Endodermal cell (in vitro differentiated cells): ENCODE results near the gene TOMM34. TPM values are rescaled to one million over a fixed set of nuclear protein-coding genes. Genes with fewer than 3 reads are reported as not detected.

Source experiments
- DNase-seq: peaks from one replicate; pipeline ENCODE4 v3.0.0-alpha.2; 2017
- H3K27ac ChIP-seq: 2 replicates; pipeline ENCODE4 v1.5.1; 2013; ENCODE audit warnings: mild to moderate bottlenecking, low read depth, low read length, moderate library complexity
- H3K27me3 ChIP-seq: 2 replicates; pipeline ENCODE4 v1.6.1; 2013; ENCODE audit warnings: mild to moderate bottlenecking, low read length, moderate library complexity; ENCODE audit not compliant: insufficient read depth, control insufficient read depth, poor library complexity, severe bottlenecking
- H3K36me3 ChIP-seq: 2 replicates; pipeline ENCODE4 v1.7.0; 2013; ENCODE audit warnings: mild to moderate bottlenecking, low read length, moderate library complexity; ENCODE audit not compliant: control insufficient read depth, insufficient read depth
- H3K4me1 ChIP-seq: one replicate; pipeline ENCODE4 v1.7.0; 2013; ENCODE audit warnings: low read length; ENCODE audit not compliant: control insufficient read depth, insufficient read depth
- H3K4me3 ChIP-seq: 2 replicates; pipeline ENCODE4 v1.5.1; 2013; ENCODE audit warnings: mild to moderate bottlenecking, low read length, moderate library complexity
- H3K9ac ChIP-seq: 2 replicates; pipeline ENCODE4 v1.6.1; 2013; ENCODE audit warnings: mild to moderate bottlenecking, low read length, moderate library complexity; ENCODE audit not compliant: poor library complexity, severe bottlenecking; ENCODE audit errors: extremely low read depth
- H3K9me3 ChIP-seq: 2 replicates; pipeline ENCODE4 v1.6.1; 2013; ENCODE audit warnings: mild to moderate bottlenecking, low read length, moderate library complexity; ENCODE audit not compliant: control insufficient read depth
- H3K27ac Mint-ChIP-seq: 2 replicates; pipeline ENCODE4 v1.8.0; 2020; ENCODE audit warnings: mixed read lengths
- H3K27me3 Mint-ChIP-seq: 2 replicates; pipeline ENCODE4 v1.8.0; 2021; ENCODE audit warnings: mild to moderate bottlenecking, mixed read lengths; ENCODE audit not compliant: insufficient read depth
- H3K36me3 Mint-ChIP-seq: 2 replicates; pipeline ENCODE4 v1.8.0; 2020; ENCODE audit warnings: low read depth, mixed read lengths
- H3K4me1 Mint-ChIP-seq: 2 replicates; pipeline ENCODE4 v1.8.0; 2020; ENCODE audit warnings: mixed read lengths
- H3K4me3 Mint-ChIP-seq: 2 replicates; pipeline ENCODE4 v1.8.0; 2020; ENCODE audit warnings: mild to moderate bottlenecking, moderate library complexity, mixed read lengths
- H3K9me3 Mint-ChIP-seq: 2 replicates; pipeline ENCODE4 v1.8.0; 2020; ENCODE audit warnings: mild to moderate bottlenecking, mixed read lengths
- WGBS, 2 experiments: methylation state at CpG; one replicate each; pipeline versions ENCODE4 v1.1.5 to v1.1.7; 2013; ENCODE audit warnings: missing lambda C conversion rate in 2 of 2, mixed read lengths in 1 of 2; ENCODE audit not compliant: insufficient coverage in 1 of 2, insufficient read length in 1 of 2; 5-methylcytosine and 5-hydroxymethylcytosine counted together
- total RNA-seq, 2 donors: library from RNA; stranded (reverse); fragmentation: NEBNext Ultra II Directional in 1 of 2; extraction: Animal tissue kit (Norgen Biotek cat#: 25700) in 1 of 2; gene quantifications; 2 replicates in 1 of 2; 3 replicates in 1 of 2; pipeline ENCODE4 v1.2.1, GENCODE V29; 2021
- TF ChIP-seq, protein P1 (sequence below): fragments of 200-600 bp; sonication (generic); conservative IDR thresholded peaks from 2 replicates; pipeline ENCODE4 v1.5.0; 2021; ENCODE audit warnings: antibody characterized with exemption, mild to moderate bottlenecking

TOMM34 gene
- total RNA-seq, 2 donors from 2014 or later: 43.6 to 43.9 TPM

GRCh38 chr20:44997171-44997570 lies 37.0 kb upstream of the TOMM34 start:
- Histone ChIP-seq H3K27ac (no peak overlapping the region), H3K36me3 (peaks cover 66% of the 10 kb centered on the region), H3K9me3 (no peaks in the 10 kb centered on the region), H3K4me3 (no peak overlapping the region), H3K9ac (no peak overlapping the region), H3K4me1 (no peaks in the 10 kb centered on the region), H3K27me3 (no peaks in the 10 kb centered on the region)
- no peak for DNase-seq
- no peaks in the 10 kb centered on the region for H3K4me1 Mint-ChIP-seq
- H3K4me3 Mint-ChIP-seq: no peak overlapping the region
- H3K36me3 Mint-ChIP-seq: peaks cover 41% of the 10 kb centered on the region
- TF ChIP-seq, protein P1, sequence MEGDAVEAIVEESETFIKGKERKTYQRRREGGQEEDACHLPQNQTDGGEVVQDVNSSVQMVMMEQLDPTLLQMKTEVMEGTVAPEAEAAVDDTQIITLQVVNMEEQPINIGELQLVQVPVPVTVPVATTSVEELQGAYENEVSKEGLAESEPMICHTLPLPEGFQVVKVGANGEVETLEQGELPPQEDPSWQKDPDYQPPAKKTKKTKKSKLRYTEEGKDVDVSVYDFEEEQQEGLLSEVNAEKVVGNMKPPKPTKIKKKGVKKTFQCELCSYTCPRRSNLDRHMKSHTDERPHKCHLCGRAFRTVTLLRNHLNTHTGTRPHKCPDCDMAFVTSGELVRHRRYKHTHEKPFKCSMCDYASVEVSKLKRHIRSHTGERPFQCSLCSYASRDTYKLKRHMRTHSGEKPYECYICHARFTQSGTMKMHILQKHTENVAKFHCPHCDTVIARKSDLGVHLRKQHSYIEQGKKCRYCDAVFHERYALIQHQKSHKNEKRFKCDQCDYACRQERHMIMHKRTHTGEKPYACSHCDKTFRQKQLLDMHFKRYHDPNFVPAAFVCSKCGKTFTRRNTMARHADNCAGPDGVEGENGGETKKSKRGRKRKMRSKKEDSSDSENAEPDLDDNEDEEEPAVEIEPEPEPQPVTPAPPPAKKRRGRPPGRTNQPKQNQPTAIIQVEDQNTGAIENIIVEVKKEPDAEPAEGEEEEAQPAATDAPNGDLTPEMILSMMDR: no peak
- no peaks in the 10 kb centered on the region for H3K27me3 Mint-ChIP-seq
- 95% methylated on average over 6 of the region's 6 CpGs for WGBS, 2 experiments
- H3K9me3 Mint-ChIP-seq: no peaks in the 10 kb centered on the region
- peak overlapping the region; percentile 4 for H3K27ac Mint-ChIP-seq

DNA sequence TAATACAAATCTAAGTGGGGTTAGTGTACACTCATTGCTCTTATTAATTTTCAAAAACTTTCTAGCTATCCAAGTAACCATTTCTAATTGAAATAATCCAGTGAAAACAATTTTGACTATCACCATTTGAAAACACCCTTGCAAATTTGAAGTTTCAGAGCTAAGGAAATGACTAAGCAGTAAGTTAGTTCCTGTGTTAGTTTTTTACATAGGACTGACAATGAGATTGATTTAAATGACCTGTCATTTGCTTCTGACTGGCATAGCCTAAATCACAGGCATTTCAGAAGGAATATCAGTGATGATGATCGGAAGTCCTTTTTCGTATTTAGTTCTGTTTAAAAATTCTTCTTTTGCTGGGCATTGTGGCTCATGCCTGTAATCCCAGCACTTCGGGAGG lies 33.1 kb upstream of the TOMM34 start:
- H3K4me3 Mint-ChIP-seq: no peak overlapping the region
- no peak overlapping the region for H3K27ac Mint-ChIP-seq
- H3K36me3 Mint-ChIP-seq: peaks cover 37% of the 10 kb centered on the region
- no peaks in the 10 kb centered on the region for H3K9me3 ChIP-seq
- 93 to 96% methylated on average over 3 of the region's 3 CpGs for WGBS, 2 experiments
- H3K27me3 Mint-ChIP-seq: no peaks in the 10 kb centered on the region
- peaks cover 42% of the 10 kb centered on the region for H3K36me3 ChIP-seq
- TF ChIP-seq, protein P1: no peak
- no peaks in the 10 kb centered on the region for H3K4me1 ChIP-seq
- H3K4me3 ChIP-seq: no peak overlapping the region
- H3K27me3 ChIP-seq: no peaks in the 10 kb centered on the region
- no peak overlapping the region for H3K27ac ChIP-seq
- H3K9ac ChIP-seq: no peak overlapping the region
- no peaks in the 10 kb centered on the region for H3K9me3 Mint-ChIP-seq
- no peaks in the 10 kb centered on the region for H3K4me1 Mint-ChIP-seq
- no peak for DNase-seq

- Histone ChIP-seq H3K9ac (no peak overlapping the region), H3K4me3 (no peak overlapping the region), H3K36me3 (peaks cover 38% of the 10 kb centered on the region), H3K27me3 (no peaks in the 10 kb centered on the region), H3K27ac (no peak overlapping the region), H3K4me1 (no peaks in the 10 kb centered on the region), H3K9me3 (no peaks in the 10 kb centered on the region)
- Mint-ChIP-seq H3K9me3 (no peaks in the 10 kb centered on the region), H3K27me3 (no peaks in the 10 kb centered on the region), H3K4me1 (no peaks in the 10 kb centered on the region), H3K27ac (no peak overlapping the region), H3K36me3 (peaks cover 29% of the 10 kb centered on the region), H3K4me3 (no peak overlapping the region)
- TF ChIP-seq, protein P1: no peak
- no peak for DNase-seq
Measured at GRCh38 chr20:44990957-44991356, 30.8 kb upstream of the TOMM34 start.
